GM21515 (cell line): Measurements from ENCODE around the gene VTI1B.
A peak's percentile ranks its signal among the peaks of the same experiment; 100 is the strongest.

Experiments
- ATAC-seq: cut with Tn5 transposase; IDR thresholded peaks from one replicate; pipeline ENCODE4 v1.9.1; 2021; ENCODE audit not compliant: unreplicated experiment

The VTI1B gene

DNA sequence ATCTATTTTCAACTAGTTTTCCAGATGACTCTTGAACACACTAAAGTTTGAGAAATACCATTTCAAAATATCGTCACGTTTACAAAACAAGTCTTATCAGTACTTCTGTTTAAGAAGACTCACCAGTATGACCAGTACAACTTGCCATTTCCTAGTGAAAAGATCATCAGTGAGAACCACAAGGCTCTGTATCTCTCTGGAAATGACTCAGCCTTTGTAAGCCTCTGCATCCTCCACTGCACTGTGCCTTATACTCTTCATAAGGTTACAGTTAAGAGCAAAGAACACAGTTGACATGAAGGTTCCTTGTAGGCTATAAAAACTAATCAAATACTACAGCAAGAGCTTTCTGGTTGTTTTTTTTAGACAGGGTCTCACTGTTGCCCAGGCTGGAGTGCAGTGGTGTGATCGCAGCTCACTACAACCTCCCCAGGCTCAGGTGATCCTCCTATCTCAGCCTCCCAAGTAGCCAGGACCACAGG lies 5.7 kb upstream of the VTI1B start:
- ATAC-seq: peak; percentile 86

DNA sequence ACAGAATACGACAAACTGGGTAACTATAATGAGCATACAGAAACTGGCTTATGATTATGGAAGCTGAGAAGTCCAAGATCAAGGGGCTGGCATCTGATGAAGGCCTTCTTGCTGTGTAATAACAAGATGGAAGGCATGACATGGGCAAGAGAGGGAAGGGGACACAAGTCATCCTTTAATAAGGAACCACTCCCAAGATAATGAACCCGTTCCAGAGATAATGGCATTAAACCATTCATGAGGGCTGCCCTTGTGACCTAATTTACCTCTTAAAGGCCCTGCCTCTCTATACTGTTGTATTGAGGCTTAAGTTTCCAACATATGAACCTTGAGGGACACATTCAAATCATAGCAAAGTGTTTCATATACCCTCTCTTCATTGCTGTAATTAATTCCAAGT lies 4.6 kb upstream of the VTI1B start:
- no peak for ATAC-seq

GRCh38 chr14:67675219-67675582 lies 769 bp upstream of the VTI1B start:
- ATAC-seq: no peak

GRCh38 chr14:67674139-67674479 lies 323 bp downstream of the VTI1B start:
- peak; percentile 50 for ATAC-seq

- ATAC-seq: no peak
Measured at GRCh38 chr14:67673451-67673850, 981 bp downstream of the VTI1B start.

DNA sequence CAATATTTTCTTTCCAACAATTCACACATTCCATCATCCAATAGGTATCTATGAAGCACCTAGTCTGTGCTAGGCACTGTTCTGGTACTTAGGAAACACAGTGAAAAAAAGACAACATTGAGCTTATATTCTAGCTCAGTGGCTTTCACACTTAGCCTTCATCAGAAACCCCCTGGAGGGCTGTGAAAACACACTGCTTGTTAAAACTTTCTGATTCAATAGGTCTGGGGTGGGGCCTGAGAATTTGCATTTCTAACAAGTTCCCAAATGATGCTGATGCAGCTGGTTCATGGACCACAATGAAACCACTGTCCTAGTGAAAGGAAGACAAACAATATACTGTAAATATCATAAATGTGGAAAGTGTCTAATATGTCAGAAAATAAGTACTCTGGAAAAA lies 5.9 kb downstream of the VTI1B start:
- no peak for ATAC-seq

DNA sequence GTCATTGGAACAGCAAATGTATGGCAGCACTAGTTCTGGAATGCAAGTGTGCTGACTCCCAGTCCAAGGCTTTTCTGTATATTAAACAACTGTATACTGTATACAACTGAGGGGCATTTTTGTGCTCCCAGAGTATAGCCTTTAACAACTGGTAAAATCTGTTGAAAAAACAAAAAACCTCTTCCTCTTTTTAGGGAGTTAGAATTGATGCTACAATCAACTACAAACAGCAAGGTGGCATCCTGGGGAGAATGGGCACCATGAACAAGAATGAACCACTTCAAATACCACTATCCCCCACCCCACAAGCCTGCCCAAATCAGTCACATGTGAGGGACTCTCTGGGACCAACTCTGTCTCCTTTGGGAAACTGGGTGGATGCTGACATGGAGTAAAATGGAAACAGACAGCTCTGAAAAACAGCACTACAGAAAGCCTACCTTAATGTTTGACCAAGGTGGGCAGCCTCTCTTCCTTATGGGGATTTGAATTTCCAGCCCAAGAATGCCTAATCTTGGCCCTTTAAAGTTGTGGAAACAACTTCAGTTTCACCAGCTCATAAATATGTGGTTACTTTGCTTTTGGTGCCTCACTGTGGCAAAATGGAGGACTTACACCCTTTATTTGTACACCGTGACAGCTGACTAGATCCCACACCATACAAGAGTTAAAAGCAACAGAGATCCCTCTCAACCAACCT lies 7.5 kb downstream of the VTI1B start:
- no peak for ATAC-seq

DNA sequence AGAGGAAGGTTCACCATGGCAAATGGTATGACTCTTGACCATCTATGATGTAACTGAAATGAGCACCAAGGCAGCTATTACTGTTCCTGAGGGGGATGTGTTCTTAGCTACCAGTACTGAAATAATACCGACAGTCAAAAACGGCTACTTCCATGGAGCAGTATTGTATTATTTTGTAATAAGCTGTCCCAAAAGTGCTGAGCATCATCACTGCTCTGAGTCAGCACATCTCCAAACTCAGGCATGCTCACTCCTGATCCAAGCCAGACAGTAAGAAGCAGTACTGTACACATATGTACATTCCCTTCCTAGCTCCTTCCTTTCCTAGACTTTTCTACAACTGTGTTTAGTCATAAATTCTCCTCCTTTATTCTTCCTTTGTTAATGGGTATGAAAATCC lies 8.6 kb downstream of the VTI1B start:
- no peak for ATAC-seq

DNA sequence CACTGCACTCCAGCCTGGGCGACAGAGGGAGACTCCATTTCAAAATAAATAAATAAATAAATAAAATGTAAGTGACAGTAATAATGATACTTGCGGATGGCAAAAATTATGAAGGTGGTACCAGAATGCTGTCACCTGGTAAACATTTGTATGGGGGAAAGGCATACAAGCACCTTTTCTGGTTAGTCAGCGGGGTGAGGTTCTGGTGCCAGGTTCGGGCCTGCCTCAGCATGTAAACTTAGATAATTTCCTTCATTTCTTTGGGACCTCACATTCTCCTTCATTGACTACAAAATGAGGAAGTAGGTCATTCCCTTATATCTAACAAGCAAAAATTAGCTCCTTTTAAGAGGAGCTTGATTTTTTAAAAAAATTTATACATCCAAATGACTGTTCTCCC lies 10.8 kb downstream of the VTI1B start:
- no peak for ATAC-seq

DNA sequence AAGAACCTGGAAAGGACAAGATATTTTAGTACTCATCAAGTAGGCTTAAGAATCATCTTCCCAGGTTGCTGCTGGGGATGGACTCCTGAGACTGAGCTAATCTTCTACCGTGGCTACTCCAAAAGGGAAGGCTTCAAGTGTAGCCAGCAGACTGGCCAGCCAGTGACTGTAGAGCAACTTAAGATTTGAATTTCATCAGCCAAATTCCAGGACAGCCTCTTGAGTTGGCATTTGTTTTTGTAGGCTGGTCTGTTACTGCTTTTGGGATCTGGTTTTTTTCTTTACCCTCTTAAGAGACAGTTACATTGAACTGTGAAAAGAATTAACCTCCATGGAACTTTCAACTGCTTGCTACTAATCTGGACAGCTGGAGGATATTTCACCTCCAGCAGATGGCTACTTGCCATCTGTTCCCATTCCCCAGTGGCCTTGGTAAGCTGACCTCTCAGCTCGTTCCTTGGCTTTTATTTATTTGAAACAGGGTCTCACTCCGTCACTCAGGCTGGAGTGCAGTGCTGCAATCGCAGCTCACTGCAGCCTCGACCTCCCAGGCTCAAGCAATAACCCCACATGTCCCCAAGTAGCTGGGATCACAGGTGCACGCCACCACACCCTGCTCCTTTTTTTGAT lies 20.7 kb downstream of the VTI1B start:
- ATAC-seq: no peak

DNA sequence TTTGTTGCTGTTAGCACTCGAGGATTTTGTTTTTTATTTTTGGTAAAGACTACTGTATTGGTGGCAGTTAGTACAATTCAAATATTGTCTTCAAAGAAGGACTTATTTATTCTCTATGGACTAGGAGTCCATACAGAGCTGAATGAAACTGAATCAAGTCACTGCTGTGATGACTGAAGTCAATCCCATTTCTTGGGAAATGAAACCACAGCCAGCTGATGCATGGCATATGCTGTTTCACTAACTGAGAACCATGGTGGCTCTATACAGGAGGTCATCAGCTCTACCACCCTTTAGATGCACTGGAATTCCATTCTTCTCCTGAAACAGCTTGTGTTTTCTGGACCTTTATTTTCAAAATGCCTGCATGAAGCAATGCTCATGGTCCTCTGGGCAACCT lies 22.2 kb downstream of the VTI1B start:
- no peak for ATAC-seq

DNA sequence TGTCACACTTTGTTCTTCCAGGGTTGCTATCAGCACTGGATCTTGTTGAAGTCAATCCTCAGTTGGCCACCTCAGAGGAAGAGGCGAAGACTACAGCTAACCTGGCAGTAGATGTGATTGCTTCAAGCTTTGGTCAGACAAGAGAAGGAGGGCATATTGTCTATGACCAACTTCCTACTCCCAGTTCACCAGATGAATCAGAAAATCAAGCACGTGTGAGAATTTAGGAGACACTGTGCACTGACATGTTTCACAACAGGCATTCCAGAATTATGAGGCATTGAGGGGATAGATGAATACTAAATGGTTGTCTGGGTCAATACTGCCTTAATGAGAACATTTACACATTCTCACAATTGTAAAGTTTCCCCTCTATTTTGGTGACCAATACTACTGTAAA lies 23.7 kb downstream of the VTI1B start:
- no peak for ATAC-seq

- ATAC-seq: no peak
Measured at GRCh38 chr14:67650151-67650550, 24.3 kb downstream of the VTI1B start.

DNA sequence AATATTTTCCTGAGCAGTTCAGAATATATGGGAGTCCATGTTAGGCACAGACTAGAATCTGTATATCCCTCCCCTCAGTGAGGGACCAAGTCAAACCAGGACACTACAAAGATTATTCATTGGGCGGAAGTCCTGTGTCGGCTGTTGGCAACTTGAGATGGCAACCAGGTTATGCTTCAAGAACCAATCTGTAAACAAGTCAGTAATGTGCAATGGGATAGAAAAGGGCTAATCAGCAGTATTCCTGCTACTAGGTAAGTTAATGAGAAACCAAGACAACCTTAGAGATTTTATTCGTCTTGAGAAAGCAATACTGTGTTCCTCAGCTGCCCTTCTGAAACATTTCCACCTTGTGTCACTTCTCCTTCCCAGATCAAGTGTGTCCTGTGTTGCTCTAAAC lies 28.3 kb downstream of the VTI1B start:
- no peak for ATAC-seq

GRCh38 chr14:67645414-67645813 lies 29.0 kb downstream of the VTI1B start:
- no peak for ATAC-seq

- no peak for ATAC-seq
Measured at GRCh38 chr14:67644428-67644827, 30.0 kb downstream of the VTI1B start.

DNA sequence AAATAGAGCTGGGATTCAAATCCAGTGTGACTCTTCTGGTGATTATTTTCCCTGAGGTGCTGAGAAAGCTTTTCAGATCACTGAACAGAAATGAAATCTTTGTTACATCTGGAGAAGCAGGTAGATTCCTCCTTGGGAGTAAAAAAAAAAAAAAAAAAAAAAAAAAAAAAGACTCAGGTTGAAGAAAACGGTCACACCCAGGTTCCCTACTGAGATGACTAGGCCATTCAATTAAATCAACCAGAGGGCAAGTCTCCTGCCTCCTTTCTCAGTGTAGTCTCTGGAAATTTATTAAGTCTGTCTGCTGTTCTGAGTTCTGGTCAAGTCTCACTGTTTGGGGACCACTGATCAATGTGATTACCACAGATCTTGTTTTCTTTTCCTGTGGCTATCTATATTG lies 30.7 kb downstream of the VTI1B start:
- ATAC-seq: no peak

- ATAC-seq: no peak
Measured at GRCh38 chr14:67641902-67642749, 32.3 kb downstream of the VTI1B start.

DNA sequence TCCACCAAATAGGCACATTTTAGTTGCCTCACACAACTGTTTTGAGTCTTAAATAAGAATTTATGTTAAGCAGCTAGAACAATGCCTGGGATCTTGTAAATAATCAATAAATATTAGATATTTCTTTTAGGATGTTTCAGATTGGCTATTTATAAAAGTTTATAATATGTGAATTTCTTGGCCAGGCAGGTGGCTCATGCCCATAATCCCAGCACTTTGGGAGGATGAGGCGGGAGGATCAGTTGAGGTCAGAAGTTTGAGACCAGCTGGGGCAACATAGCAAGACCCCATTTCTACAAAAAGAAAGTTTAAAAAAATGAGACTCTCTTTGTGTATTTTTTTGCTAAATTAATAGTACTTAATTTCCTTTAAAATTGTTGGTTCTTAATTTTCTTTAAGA lies 33.0 kb downstream of the VTI1B start:
- no peak for ATAC-seq

DNA sequence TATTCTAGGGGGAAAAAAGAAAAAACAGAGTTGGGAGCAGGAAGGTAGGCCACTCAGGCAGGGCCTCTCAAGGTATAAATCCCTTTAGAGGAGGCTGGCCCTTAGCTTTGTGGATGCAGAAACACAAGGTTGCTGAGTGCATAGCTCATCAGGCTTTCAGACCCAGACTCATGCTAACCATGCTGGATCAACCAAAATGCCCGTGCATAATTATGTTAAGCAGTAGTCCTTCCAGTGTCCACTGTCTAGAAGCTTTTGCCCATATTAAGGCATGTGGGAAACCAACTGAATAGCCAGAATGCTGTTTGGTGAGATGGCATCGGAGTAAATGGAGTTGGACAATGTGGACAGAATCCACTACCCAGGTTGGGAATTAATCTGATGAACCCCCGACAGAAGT lies 35.8 kb downstream of the VTI1B start:
- no peak for ATAC-seq

GRCh38 chr14:67636361-67636919 lies 38.0 kb downstream of the VTI1B start:
- no peak for ATAC-seq
